DMS153 (cell line): ENCODE data around the gene TNRC6C.
"Not testable (repeated sequence)": the region's sequence is repeated elsewhere in the genome, so short reads cannot be mapped to it uniquely, and the experiment has no call there.

Experiments used
- DNase-seq: peaks from one replicate; lab custom pipeline; 2025; lab: John Stamatoyannopoulos, UW

Gene TNRC6C

GRCh38 chr17:78127239-78127887, 168.9 kb downstream of the TNRC6C start:
- DNase-seq = no peak

- DNase-seq = no peak
Measured at GRCh38 chr17:78127888-78128550, 169.5 kb downstream of the TNRC6C start.

- DNase-seq = peak; percentile 71
Measured at GRCh38 chr17:78128551-78129350, 170.2 kb downstream of the TNRC6C start, which contains the start of gene TMC6. TSS of gene TMC6 (minus strand) at chr17:78128755. CDS start at chr17:78126832, 1,923 bp downstream.

DNA sequence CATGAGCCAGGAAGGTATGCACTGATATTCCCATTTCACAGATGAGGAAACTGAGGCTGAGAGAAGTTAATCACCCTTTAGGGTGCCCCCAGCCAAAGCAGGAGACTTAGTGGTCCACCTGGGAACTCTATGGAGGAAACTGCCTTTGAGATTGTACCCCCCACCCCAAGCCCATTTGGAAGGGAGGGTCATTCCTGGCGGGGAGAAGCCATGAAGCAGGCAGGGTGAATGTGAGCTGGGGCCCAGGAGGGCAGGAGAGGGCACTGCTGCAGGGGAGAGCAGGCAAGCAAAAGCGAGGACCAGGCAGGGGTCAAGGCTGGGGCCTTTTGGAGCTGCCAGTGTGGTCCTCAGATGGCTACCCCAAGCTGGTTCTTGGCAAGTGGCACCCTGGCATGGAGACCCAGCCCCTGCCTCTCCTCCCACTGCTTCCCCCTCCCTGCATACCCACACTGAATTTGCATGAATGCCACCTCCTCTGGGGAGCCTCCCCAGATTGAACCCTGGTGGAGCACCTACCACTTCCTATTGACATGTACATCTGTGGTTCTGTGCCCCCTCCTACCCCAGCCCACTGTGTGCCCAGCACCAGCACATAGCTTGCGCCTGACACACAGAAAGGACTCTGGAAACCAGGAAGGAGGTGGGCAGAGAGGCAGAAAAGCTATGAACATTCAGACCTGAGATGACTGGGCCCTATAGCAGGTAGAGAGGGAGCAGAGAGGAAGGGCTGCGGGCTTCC, 171.0 kb downstream of the TNRC6C start:
- DNase-seq = no peak

- DNase-seq = no peak
Measured at GRCh38 chr17:78130090-78130436, 171.6 kb downstream of the TNRC6C start.

DNA sequence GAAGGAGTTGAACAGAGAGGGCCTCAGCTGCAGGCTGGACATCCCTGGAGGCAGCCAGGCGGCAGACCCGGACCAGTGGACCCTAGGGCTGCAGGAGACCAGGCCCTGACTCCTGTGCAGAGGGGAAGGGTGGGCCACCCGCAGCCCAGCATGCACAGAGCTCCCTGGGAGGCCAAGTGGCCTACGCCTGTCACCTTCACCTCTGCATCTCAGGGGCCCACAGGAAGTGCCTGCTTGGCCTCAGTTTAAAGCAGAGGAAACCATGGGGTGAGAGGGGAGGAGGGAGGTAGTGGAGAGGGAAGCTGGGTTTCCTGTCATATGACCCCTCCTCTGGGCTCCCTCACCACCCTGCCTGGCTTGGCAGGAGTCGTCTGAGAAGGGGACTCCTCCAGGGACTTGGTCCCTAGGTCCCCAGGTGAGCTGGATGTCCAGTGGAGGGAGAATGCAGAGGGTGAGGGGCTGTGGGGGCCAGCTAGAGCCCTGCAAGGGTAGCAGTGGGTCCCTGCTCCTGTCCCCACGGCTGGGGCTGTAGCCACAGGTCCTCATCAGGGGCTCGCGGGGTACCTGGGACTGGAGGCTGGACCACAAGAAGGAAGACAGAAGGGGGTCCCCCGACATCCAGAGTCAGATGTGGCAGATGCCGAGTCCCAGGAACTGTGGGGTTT, 172.1 kb downstream of the TNRC6C start, which contains the start of gene TMC8:
TMC8 (plus strand) TSS at position 335 of the 665 bp plus-strand sequence. CDS start 818 bp downstream, outside the sequence.
- DNase-seq = peak; percentile 45

DNA sequence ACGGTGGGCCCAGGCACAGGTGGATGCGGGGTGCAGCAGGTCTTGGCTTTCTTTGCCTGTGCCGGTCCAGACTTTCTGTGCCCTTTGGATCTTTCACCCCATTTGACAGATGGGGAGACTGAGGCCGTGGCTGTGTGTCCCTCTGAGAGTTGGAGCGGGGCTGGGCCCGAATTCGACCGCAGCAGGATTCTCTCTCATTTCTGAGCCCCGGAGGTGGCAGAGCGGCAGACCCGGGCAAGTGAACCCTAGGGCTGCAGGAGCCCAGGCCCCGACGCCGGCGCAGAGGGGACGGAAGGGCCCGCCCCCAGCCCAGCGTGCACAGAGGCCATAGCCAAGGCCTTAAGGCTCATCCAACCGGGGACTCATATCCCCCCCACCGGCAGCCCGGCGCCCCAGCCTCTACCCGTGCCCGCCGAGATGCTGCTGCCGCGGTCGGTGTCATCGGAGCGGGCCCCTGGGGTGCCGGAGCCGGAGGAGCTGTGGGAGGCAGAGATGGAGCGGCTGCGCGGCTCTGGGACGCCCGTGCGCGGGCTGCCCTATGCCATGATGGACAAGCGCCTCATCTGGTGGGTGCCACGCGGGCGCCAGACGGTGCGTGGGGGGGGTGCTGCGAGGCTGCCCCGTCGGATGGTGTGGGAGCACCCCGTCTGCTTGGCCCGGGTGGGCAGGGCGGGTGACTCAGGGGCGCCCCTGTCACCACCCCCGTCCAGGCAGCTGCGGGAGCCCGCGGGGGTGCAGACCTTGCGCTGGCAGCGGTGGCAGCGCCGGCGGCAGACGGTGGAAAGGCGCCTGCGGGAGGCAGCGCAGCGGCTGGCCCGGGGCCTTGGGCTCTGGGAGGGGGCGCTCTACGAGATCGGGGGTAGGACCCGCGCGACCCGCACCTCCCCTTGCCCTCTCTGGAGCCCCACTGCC, 172.9 kb downstream of the TNRC6C start:
- no peak for DNase-seq

DNA sequence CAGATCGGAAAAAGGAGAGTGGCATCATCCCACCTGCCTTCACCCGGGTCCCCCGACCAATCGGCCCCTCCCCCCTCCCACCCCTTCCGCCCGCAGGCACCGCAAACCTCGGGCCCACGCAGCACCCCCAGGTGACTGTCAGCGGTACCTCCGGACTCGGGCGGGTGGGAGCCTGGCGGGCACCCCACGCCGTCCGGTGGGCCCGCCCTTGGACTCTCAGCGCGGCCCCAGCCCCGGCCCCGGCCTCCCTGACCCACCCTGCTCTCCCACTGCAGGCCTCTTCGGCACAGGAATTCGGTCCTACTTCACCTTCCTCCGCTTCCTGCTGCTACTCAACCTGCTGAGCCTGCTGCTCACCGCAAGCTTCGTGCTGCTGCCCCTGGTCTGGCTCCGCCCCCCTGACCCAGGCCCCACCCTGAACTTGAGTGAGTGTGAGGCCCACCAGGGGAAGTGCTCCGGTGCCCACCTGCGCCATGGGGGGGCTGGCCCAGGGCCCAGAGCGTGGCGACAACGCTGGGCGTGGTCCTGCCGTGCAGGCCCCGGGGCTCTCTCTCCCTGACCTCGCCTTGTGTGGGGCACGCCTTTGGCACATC, 173.7 kb downstream of the TNRC6C start:
- DNase-seq = peak; percentile 16

DNA sequence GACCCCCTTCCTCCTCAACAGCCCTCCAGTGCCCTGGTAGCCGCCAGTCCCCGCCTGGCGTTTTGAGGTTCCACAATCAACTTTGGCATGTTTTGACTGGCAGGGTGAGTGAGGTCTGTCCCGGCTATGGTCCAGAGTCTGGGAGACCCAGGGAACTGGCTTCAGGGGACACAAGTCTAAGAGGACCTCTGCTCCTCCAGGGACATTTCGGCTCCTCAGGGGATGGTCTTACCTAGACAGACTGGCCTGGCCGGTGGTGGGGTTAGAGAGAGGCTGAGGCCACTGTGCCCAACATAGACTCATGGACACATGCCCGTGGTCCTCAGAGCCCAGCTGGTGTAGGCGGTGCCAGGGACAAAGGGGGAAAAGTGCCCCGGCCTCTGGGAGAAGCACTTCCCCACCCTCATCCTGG, 174.3 kb downstream of the TNRC6C start:
- DNase-seq = no peak

GRCh38 chr17:78133179-78133951, 174.9 kb downstream of the TNRC6C start:
- DNase-seq = no peak

DNA sequence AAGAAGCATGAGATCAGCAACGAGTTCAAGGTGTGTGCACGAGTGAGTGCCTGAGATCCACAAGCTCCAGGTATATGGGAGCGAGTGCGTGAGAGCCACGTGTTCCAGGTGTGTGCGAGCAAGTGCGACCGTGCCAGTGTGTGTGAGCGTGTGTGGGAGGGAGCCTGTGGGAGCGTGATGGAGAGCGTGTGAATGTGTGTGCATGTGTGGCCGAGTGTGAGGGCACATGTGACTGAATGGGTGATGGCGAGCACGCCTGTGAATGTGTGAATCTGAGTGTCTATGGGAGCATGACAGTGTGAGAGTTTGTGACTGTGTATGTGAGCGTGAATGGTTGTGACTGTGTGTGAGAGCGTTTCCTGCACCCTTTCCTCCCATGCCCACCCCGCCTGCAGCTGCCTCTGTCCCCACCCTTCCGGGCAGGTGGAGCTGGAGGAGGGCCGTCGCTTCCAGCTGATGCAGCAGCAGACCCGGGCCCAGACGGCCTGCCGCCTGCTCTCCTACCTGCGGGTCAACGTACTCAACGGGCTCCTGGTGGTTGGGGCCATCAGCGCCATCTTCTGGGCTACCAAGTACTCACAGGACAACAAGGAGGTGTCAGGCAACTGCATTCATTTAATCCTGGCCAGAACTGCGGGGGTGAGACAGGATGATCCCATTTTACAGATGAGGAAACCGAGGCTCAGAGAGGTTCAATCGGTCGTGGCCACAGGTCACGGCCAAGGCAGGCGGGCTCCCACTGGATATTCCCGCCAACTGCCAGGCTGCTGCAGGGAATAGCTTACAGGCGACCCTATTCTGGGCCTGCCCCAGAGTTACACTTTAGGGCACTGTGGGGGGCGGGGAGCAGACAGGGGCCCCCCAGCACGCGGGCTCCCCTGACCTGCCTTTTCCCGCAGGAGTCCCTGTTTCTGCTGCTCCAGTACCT, 175.7 kb downstream of the TNRC6C start:
- peak; percentile 74 for DNase-seq

DNA sequence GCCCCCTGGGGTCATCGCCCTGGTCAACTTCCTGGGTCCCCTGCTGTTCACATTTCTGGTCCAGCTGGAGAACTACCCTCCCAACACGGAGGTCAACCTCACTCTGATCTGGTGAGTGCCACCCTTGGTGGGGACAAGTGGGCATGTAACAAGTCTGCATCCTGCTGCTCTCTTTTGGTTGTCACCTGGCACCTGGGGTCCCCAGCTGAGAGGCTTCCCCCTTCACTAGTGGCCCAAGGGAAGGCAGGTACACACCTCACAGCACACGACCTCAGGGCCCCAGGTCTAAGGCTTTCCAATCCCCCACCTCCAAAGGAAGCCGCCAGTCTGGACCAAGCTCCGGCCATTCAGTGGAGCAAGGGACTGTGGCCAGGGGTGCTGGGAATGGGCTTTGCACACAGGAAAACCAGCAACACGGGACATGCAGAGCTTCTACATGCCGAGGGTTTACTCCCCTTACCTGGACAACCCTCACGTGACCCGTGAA, 176.4 kb downstream of the TNRC6C start:
- no peak for DNase-seq

DNA sequence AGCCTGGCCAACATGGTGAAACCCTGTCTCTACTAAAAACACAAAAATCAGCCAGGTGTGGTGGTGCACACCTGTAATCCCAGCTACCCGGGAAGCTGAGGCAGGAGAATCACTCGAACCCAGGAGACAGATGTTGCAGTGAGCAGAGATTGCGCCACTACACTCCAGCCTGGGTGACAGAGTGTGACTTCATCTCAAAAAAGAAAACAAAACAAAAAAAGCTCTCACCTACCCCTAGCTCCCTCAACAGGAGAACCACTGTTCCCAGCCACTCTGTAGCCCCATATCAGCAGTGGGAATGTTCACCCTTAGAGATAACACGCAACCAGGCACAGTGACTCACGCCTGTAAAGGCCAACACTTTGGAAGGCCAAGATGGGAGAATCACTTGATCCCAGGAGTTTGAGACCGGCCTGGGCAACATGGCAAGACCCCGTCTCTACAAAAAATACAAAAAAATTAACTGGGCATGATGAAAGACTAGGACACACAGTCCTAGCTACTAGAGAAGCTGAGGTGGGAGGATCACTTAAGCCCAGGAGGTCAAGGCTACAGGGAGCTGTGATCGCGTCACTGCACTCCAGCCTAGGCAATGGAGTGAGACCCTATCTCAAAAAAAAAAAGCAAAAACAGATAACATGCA, 177.5 kb downstream of the TNRC6C start:
- no peak for DNase-seq

DNA sequence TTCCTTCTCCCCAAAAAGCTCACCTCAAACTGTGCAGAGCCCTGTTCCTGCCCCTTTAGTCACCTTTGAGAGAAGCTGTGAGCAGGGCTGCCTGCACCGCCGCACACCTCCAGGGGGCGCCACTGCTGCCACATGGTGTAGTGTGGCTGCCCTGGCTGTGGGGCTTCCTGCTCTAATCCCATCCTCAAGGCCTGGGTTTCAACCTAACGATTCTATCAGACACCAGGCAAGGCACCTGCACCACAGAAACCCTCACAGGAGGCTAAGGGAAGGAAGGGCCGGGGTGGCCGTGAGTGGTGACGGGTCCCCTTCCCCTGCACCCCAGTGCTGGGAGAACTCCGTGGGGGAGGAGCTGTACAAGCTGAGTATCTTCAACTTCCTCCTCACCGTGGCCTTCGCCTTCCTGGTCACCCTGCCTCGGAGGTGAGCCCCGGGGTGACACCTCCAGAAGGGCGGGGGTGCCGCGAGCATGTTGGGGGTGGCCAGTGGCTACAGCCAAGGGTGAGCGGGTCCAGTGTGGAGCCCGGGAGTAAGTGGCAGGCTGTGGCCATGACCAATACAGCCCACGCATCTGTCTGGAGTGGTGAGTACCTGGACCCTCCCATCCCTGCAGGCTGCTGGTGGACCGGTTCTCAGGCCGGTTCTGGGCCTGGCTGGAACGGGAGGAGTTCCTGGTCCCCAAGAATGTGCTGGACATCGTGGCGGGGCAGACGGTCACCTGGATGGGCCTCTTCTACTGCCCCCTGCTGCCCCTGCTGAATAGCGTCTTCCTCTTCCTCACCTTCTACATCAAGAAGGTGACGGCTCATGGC, 179.1 kb downstream of the TNRC6C start:
- DNase-seq = no peak

DNA sequence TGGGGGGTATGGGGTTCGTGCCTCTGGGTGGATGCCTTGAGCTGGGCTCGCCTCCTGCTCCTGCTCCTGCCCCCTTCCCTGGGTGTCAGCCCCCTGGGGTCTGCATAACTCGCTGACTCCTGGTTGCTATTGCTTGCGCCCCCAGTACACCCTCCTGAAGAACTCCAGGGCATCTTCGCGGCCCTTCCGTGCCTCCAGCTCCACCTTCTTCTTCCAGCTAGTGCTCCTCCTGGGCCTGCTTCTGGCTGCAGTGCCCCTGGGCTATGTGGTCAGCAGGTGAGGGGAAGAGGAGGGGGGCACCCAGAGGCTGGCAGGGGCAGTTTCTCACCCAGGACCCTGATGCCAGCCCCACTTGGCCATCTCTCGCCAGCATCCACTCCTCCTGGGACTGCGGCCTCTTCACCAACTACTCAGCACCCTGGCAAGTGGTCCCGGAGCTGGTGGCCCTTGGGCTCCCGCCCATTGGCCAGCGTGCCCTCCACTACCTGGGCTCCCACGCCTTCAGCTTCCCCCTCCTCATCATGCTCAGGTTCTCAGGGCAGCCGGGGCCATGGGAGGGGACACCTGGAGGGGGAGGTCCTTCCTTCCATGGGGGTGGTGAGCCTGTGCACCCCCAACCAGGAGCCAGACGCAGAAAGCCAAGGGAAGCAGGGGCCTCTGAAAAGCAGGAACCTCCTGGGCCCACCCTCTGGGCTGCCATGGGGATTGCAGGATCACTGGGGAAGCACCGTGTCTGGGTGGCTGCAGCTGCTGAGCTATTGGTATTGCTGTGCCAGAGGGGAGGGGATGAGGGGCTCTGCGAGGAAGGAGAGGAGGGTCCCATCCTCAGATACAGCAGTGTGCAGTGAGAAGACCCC, 179.9 kb downstream of the TNRC6C start:
- no peak for DNase-seq

DNA sequence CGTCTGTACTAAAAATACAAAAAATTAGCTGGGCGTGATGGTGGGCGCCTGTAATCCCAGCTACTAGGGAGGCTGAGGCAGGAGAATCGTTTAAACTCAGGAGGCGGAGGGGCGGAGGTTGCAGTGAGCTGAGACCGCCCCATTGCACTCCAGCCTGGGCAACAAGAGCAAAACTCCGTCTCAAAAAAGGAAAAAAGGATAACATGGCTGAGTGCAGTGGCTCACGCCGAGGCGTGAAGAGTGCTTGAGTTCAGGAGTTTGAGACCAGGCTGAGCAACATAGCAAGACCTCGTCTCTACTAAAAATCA, 181.3 kb downstream of the TNRC6C start:
- not testable (repeated sequence) for DNase-seq
